ENCODE results near the gene ENPP3. TPM values are rescaled to one million over a fixed set of nuclear protein-coding genes. Genes with fewer than 3 reads are reported as not detected.
"Not testable (repeated sequence)": the region's sequence is repeated elsewhere in the genome, so short reads cannot be mapped to it uniquely, and the experiment has no call there.

Gene ENPP3
- total RNA-seq, 1 donor from 2014 or later = 0.82 TPM

DNA sequence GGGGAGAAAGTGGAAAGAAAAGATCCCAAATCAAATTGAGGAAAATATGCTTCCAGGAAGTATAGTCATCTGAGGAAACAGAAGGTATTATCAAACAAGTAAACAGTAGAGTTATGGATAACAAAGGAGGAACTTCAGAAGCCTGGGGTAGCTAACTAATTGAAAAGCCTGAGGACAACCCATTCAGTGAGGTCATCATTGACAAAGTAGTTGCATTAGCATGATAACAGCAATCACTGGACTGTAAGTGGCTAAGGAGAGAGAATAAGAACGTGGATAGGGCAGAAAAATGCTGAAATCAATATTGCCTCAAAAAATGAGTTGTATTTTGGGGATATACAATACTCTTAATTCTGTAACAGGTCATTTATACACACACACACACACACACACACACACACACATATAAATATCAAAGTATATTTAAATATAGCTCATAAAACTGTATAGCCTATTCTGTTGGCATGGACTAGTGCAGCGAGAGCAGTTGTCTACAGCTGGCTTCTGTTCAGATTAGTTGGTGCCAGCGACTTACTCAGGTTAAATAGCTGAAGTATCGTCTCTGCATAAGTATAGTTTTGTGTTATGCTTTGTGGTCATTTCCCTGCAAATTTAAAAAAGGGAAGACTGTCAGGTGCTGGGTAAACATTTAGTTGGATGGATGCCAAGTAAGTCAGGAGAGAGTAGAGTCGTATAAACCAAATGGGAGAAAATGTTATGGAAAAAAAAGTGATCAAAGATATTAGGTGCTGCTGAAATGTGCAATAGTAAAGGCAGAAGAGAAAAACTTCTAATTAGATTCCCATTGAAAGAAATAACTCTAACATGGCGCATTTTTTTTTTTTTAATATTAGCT is 107.6 kb downstream of the ENPP3 start:
- H3K9me3 Mint-ChIP-seq = no peaks in the 10 kb centered on the region
- no peak overlapping the region for H3K4me3 Mint-ChIP-seq
- TF ChIP-seq, protein P1, sequence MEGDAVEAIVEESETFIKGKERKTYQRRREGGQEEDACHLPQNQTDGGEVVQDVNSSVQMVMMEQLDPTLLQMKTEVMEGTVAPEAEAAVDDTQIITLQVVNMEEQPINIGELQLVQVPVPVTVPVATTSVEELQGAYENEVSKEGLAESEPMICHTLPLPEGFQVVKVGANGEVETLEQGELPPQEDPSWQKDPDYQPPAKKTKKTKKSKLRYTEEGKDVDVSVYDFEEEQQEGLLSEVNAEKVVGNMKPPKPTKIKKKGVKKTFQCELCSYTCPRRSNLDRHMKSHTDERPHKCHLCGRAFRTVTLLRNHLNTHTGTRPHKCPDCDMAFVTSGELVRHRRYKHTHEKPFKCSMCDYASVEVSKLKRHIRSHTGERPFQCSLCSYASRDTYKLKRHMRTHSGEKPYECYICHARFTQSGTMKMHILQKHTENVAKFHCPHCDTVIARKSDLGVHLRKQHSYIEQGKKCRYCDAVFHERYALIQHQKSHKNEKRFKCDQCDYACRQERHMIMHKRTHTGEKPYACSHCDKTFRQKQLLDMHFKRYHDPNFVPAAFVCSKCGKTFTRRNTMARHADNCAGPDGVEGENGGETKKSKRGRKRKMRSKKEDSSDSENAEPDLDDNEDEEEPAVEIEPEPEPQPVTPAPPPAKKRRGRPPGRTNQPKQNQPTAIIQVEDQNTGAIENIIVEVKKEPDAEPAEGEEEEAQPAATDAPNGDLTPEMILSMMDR (conservative IDR thresholded peaks at IDR 0.05) = no peak
- no peaks in the 10 kb centered on the region for H3K4me1 Mint-ChIP-seq (ENCODE audit: unreplicated experiment)
- DNase-seq (ENCODE audit: extremely low spot score, unreplicated experiment) = no peak
- no peaks in the 10 kb centered on the region for H3K27me3 Mint-ChIP-seq
- no peak overlapping the region for H3K27ac Mint-ChIP-seq
- H3K36me3 Mint-ChIP-seq = no peaks in the 10 kb centered on the region

DNA sequence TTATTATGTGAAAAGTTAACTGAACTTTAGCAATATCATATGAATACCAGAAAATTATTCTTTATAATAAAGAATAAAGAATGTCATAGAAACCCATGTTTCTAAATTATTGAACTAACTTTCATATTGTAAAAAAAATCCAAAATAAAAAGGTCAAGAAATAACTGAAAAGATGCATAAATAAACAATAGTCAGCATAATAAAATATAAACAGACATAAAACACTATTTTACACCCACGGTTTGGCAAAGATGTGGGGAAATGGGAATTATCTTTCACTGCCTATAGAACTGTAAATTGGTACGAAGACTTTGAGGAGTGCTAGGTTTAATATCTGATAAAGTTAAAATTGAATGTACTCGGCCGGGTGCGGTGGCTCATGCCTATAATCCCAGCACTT is 108.4 kb downstream of the ENPP3 start:
- TF ChIP-seq, protein P1 (conservative IDR thresholded peaks at IDR 0.05) = no peak
- H3K36me3 Mint-ChIP-seq = no peaks in the 10 kb centered on the region
- H3K4me1 Mint-ChIP-seq (ENCODE audit: unreplicated experiment) = no peaks in the 10 kb centered on the region
- H3K27ac Mint-ChIP-seq = no peak overlapping the region
- no peak for DNase-seq (ENCODE audit: extremely low spot score, unreplicated experiment)
- H3K9me3 Mint-ChIP-seq = no peaks in the 10 kb centered on the region
- H3K27me3 Mint-ChIP-seq = no peaks in the 10 kb centered on the region
- no peak overlapping the region for H3K4me3 Mint-ChIP-seq

DNA sequence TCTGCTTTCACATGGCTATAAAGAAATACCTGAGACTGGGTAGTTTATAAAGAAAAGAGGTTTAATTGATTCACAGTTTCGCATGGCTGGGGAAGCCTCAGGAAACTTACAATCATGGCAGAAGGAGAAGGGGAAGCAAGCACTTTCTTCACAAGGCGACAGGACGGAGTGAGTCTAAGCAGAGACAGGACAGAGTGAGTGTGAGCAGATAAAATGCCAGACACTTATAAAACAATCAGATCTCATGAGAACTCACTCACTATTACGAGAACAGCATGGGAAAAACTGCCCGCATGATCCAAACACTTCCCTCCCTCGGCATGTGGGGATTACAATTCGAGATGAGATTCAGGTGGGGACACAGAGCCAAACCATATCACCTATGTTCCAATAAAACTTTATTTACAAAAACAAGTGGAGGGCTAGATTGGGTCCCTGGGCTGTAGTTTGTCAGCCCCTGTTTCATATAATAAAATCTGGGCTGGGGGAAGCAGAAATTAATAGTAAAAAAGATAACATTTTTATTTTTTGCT is 110.8 kb downstream of the ENPP3 start:
- Mint-ChIP-seq H3K36me3 (no peaks in the 10 kb centered on the region), H3K4me1 (ENCODE audit: unreplicated experiment) (no peaks in the 10 kb centered on the region), H3K9me3 (no peaks in the 10 kb centered on the region), H3K27ac (no peak overlapping the region), H3K27me3 (no peaks in the 10 kb centered on the region), H3K4me3 (no peak overlapping the region)
- DNase-seq (ENCODE audit: extremely low spot score, unreplicated experiment) = no peak
- TF ChIP-seq, protein P1 (conservative IDR thresholded peaks at IDR 0.05) = no peak

DNA sequence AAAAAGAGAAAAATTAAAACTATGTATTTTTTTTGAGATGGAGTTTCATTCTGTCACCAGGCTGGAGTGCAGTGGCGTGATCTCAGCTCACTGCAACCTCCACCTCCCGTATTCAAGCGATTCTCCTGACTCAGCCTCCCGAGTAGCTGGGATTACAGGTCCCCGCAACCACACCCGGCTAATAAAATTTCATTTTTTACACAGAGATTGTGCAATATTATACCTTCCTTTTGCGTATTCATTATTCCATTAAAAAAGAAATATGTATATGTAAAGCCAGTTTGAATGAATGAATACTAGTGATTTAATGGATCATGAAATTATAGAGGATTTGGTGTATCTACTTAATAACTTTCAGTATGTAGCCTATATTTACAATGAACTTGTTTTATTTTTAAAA is 111.9 kb downstream of the ENPP3 start:
- no peak for DNase-seq (ENCODE audit: extremely low spot score, unreplicated experiment)
- H3K36me3 Mint-ChIP-seq = no peaks in the 10 kb centered on the region
- H3K27me3 Mint-ChIP-seq = no peaks in the 10 kb centered on the region
- H3K4me3 Mint-ChIP-seq = no peak overlapping the region
- H3K27ac Mint-ChIP-seq = no peak overlapping the region
- TF ChIP-seq, protein P1 (conservative IDR thresholded peaks at IDR 0.05) = no peak
- no peaks in the 10 kb centered on the region for H3K4me1 Mint-ChIP-seq (ENCODE audit: unreplicated experiment)
- H3K9me3 Mint-ChIP-seq = no peaks in the 10 kb centered on the region

DNA sequence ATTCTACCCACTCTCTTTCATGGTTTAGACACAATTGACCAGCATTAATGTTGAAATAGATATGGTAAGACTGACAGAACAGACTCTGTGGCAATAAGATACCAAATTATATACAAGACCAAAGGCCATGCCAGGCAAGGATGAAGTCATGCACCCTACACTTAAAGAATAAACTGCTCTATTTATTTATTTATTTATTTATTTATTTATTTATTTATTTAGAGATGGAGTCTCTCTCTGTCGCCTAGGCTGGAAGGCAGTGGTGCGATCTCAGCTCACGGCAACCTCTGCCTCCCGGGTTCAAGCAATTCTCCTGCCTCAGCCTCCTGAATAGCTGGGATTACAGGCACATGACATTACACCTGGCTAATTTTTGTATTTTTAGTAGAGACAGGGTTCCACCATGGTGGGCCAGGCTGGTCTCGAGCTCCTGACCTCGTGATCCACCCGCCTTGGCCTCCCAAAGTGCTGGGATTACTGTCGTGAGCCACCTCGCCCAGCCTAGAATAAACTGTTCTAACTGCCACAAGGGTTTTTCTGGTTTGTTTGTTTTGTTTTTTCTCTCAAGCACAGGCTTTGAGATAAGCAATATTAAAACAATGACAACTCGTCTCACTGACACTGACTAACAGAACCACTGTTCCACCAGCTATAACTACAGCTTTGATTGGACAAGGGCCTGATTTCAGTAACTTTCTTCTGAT is 114.1 kb downstream of the ENPP3 start:
- not testable (repeated sequence) for DNase-seq (ENCODE audit: extremely low spot score, unreplicated experiment); H3K4me3 Mint-ChIP-seq; H3K36me3 Mint-ChIP-seq; H3K9me3 Mint-ChIP-seq; H3K27ac Mint-ChIP-seq; H3K27me3 Mint-ChIP-seq; H3K4me1 Mint-ChIP-seq (ENCODE audit: unreplicated experiment)

DNA sequence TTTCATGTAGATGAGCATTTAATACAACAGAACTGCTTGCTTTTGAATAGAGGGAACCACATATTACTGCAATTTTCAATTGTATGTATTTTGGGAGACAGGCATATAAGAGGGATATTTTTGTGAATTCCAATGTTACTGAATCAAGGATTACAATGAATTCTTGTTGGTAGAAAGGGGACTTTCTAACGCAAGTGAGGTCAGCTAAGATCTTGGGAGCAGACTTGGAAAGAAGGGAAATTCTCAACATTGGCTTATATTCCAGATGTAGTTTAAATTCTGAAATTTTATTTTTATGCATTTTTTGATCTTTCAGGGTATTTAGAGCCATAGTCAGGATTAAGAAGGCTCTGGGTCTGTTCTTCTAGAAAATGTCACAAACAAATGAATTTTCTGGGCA is 117.0 kb downstream of the ENPP3 start:
- H3K27me3 Mint-ChIP-seq = peaks cover 3% of the 10 kb centered on the region
- no peaks in the 10 kb centered on the region for H3K36me3 Mint-ChIP-seq
- no peak for DNase-seq (ENCODE audit: extremely low spot score, unreplicated experiment)
- TF ChIP-seq, protein P1 (conservative IDR thresholded peaks at IDR 0.05) = no peak
- H3K4me1 Mint-ChIP-seq (ENCODE audit: unreplicated experiment) = peaks cover 4% of the 10 kb centered on the region
- no peak overlapping the region for H3K27ac Mint-ChIP-seq
- H3K4me3 Mint-ChIP-seq = no peak overlapping the region
- no peaks in the 10 kb centered on the region for H3K9me3 Mint-ChIP-seq
